GM12892 (cell line): ENCODE results near the gene DAG1.

Experiments
- POLR2A ChIP-seq: IDR thresholded peaks from 2 replicates; pipeline ENCODE4 v1.6.1; 2011; ENCODE audit warnings: low read depth, low read length, control low read depth
- POLR2AphosphoS5 ChIP-seq: IDR thresholded peaks from 2 replicates; pipeline ENCODE4 v1.6.1; 2011; ENCODE audit warnings: low read depth, low read length, control low read depth
- TAF1 ChIP-seq: IDR thresholded peaks from 2 replicates; pipeline ENCODE4 v1.6.1; 2011; ENCODE audit warnings: low read depth, mild to moderate bottlenecking, control low read depth, low read length, borderline replicate concordance

GRCh38 chr3:49498648-49499047, 28.6 kb downstream of the DAG1 start:
- no peak for TF ChIP-seq TAF1
- TF ChIP-seq POLR2AphosphoS5 = no peak
- TF ChIP-seq POLR2A = no peak
